ENCODE data around the gene FGFR4.

The FGFR4 gene

DNA sequence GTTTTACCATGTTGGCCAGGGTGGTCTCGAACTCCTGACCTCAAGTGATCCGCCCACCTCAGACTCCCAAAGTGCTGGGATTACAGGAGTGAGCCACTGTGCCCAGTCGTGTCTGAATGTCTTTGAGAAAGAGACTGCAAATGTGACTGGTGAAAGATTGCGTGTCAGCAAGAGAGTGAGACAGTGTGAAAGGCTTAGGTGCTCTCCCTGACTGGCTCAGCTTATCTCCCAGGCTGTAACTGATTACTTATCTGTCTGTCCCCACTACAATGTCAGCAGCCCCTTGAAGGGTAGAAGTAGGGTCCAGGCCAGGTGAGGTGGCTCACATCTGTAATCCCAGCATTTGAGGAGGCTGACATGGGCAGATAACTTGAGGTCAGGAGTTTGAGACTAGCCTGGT is 3.4 kb upstream of the FGFR4 start:
- H3K4me3 ChIP-seq (ENCODE audit: low read length): no peak overlapping the region
- no peak for TF ChIP-seq EZH2phosphoT487 (IDR thresholded peaks at IDR 0.05; ENCODE audit: borderline replicate concordance, low read length)
- TF ChIP-seq, protein P1, sequence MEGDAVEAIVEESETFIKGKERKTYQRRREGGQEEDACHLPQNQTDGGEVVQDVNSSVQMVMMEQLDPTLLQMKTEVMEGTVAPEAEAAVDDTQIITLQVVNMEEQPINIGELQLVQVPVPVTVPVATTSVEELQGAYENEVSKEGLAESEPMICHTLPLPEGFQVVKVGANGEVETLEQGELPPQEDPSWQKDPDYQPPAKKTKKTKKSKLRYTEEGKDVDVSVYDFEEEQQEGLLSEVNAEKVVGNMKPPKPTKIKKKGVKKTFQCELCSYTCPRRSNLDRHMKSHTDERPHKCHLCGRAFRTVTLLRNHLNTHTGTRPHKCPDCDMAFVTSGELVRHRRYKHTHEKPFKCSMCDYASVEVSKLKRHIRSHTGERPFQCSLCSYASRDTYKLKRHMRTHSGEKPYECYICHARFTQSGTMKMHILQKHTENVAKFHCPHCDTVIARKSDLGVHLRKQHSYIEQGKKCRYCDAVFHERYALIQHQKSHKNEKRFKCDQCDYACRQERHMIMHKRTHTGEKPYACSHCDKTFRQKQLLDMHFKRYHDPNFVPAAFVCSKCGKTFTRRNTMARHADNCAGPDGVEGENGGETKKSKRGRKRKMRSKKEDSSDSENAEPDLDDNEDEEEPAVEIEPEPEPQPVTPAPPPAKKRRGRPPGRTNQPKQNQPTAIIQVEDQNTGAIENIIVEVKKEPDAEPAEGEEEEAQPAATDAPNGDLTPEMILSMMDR (IDR thresholded peaks at IDR 0.05; ENCODE audit: low read depth, low read length, poor library complexity, severe bottlenecking): no peak

DNA sequence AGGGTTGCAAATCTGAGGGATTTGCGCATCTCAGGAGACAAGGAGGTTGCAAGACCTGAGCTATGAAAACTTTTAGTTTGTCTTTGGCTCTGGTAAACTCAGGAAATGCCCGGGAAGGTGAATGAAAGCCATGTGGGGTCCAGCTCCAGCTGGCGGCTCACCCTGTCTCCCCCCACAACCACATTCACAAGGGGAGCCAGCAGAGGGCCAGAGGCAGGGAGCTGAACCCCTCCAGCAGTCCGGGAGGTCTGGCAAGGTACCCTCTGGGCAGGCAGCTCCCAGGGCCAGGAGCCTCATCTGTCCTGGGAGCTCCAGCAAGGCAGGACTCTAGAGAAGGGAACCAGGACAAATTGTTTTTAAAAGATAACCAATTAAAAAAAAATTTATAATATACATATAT is 2.5 kb upstream of the FGFR4 start:
- no peaks in the 10 kb centered on the region for H3K9me3 ChIP-seq (ENCODE audit: control insufficient read depth, insufficient read depth, low read length)
- no peaks in the 10 kb centered on the region for H3K79me2 ChIP-seq (ENCODE audit: control insufficient read depth, low read length)
- H4K20me1 ChIP-seq (ENCODE audit: control insufficient read depth, insufficient read depth, low read depth, low read length): no peaks in the 10 kb centered on the region
- no peaks in the 10 kb centered on the region for H3K36me3 ChIP-seq (ENCODE audit: control insufficient read depth, low read length)
- H3F3A ChIP-seq (ENCODE audit: control insufficient read depth, insufficient read depth): peaks cover 15% of the 10 kb centered on the region
- TF ChIP-seq, protein P1 (IDR thresholded peaks at IDR 0.05; ENCODE audit: low read depth, low read length, poor library complexity, severe bottlenecking): no peak
- no peak for TF ChIP-seq EZH2phosphoT487 (IDR thresholded peaks at IDR 0.05; ENCODE audit: borderline replicate concordance, low read length)
- H3K4me3 ChIP-seq (ENCODE audit: low read length): no peak overlapping the region
- H3K4me1 ChIP-seq (ENCODE audit: control insufficient read depth, low read length): peaks cover 34% of the 10 kb centered on the region
- no peaks in the 10 kb centered on the region for H3K9me2 ChIP-seq (replicated peaks; ENCODE audit: control insufficient read depth, low read length)
- no peak overlapping the region for H3K4me2 ChIP-seq (ENCODE audit: low read length)
- no peak overlapping the region for H3K27ac ChIP-seq (ENCODE audit: low read depth, low read length)
- H3K27me3 ChIP-seq (ENCODE audit: control insufficient read depth, low read length): no peaks in the 10 kb centered on the region

More for the DNA sequence above, 3.4 kb upstream of the FGFR4 start:
- Histone ChIP-seq H3K27me3 (ENCODE audit: control insufficient read depth, low read length) (no peaks in the 10 kb centered on the region), H3F3A (ENCODE audit: control insufficient read depth, insufficient read depth) (peaks cover 15% of the 10 kb centered on the region), H3K36me3 (ENCODE audit: control insufficient read depth, low read length) (no peaks in the 10 kb centered on the region), H3K9me2 (replicated peaks; ENCODE audit: control insufficient read depth, low read length) (no peaks in the 10 kb centered on the region), H4K20me1 (ENCODE audit: control insufficient read depth, insufficient read depth, low read depth, low read length) (no peaks in the 10 kb centered on the region), H3K27ac (ENCODE audit: low read depth, low read length) (no peak overlapping the region), H3K4me1 (ENCODE audit: control insufficient read depth, low read length) (peaks cover 34% of the 10 kb centered on the region), H3K79me2 (ENCODE audit: control insufficient read depth, low read length) (no peaks in the 10 kb centered on the region), H3K9me3 (ENCODE audit: control insufficient read depth, insufficient read depth, low read length) (no peaks in the 10 kb centered on the region), H3K4me2 (ENCODE audit: low read length) (no peak overlapping the region)

DNA sequence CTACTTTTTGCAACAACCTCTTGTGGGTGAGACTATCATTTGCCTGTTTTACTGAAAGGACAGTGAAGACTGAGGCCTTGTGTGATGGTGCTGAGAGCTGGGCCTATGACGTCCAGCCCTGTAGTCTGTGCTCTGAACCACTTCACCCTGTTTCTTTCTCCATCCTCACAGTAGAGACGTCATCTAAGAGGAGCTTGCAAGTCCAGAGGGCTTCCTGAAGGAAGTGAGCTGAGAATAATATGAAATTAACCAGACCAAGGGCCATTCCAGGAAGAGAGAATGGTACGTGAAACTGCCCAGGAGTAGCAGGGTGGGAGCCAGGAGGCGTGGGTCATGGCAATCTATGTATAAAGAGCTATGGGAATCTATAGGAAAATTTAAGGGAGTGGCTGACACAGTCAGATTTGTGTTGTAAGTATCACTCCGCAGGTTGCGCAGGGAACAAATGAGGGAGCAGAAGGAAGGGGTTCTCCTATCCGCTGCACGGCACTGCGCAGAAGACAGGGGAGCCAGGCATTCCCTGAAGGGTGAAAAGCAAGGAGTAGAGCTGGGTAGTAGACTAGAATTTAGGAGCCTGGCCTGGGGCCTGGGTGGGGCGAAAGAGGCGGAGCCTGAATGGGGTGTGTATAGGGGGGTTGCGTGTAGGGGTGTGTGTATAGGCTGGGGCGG is 596 bp upstream of the FGFR4 start:
- peaks cover 15% of the 10 kb centered on the region for H3F3A ChIP-seq (ENCODE audit: control insufficient read depth, insufficient read depth)
- TF ChIP-seq, protein P1 (IDR thresholded peaks at IDR 0.05; ENCODE audit: low read depth, low read length, poor library complexity, severe bottlenecking): no peak
- no peak for TF ChIP-seq EZH2phosphoT487 (IDR thresholded peaks at IDR 0.05; ENCODE audit: borderline replicate concordance, low read length)
- H4K20me1 ChIP-seq (ENCODE audit: control insufficient read depth, insufficient read depth, low read depth, low read length): no peaks in the 10 kb centered on the region
- peak overlapping the region; percentile 64 for H3K27ac ChIP-seq (ENCODE audit: low read depth, low read length)
- H3K9me3 ChIP-seq (ENCODE audit: control insufficient read depth, insufficient read depth, low read length): no peaks in the 10 kb centered on the region
- H3K4me2 ChIP-seq (ENCODE audit: low read length): peak overlapping the region; percentile 52
- peaks cover 34% of the 10 kb centered on the region for H3K4me1 ChIP-seq (ENCODE audit: control insufficient read depth, low read length)
- no peaks in the 10 kb centered on the region for H3K9me2 ChIP-seq (replicated peaks; ENCODE audit: control insufficient read depth, low read length)
- no peaks in the 10 kb centered on the region for H3K36me3 ChIP-seq (ENCODE audit: control insufficient read depth, low read length)
- H3K79me2 ChIP-seq (ENCODE audit: control insufficient read depth, low read length): no peaks in the 10 kb centered on the region
- peak overlapping the region; percentile 51 for H3K4me3 ChIP-seq (ENCODE audit: low read length)
- no peaks in the 10 kb centered on the region for H3K27me3 ChIP-seq (ENCODE audit: control insufficient read depth, low read length)

All from DOHH2 (cell line).